Daoy (cell line): ENCODE results near the gene TNKS1BP1. TPM values are rescaled to one million over a fixed set of nuclear protein-coding genes. Genes with fewer than 3 reads are reported as not detected.
"Not testable (repeated sequence)": the region's sequence is repeated elsewhere in the genome, so short reads cannot be mapped to it uniquely, and the experiment has no call there.

Source experiments
- DNase-seq: peaks from one replicate; pipeline ENCODE4 v3.0.0-alpha.2; 2015; ENCODE audit warnings: low read depth
- total RNA-seq: library from RNA; depleted of rRNA; stranded (reverse); fragments of >200 nt; shearing (Covaris generic); gene quantifications from 2 replicates; pipeline ENCODE4 v1.2.3, GENCODE V29; 2014

Gene TNKS1BP1
- total RNA-seq, 1 experiment from 2014 or later, result 16.2 TPM

GRCh38 chr11:57294225-57295131, 30.3 kb downstream of the TNKS1BP1 start:
- DNase-seq, result peak; percentile 87

- no peak for DNase-seq
Measured at GRCh38 chr11:57290288-57290687, 34.5 kb downstream of the TNKS1BP1 start.

- peak; percentile 81 for DNase-seq
Measured at GRCh38 chr11:57288771-57289579, 35.8 kb downstream of the TNKS1BP1 start.

- no peak for DNase-seq
Measured at GRCh38 chr11:57287884-57288283, 36.9 kb downstream of the TNKS1BP1 start.

GRCh38 chr11:57283231-57283990, 41.3 kb downstream of the TNKS1BP1 start:
- DNase-seq, result no peak

- not testable (repeated sequence) for DNase-seq
Measured at GRCh38 chr11:57281546-57281945, 43.2 kb downstream of the TNKS1BP1 start.

GRCh38 chr11:57279116-57279515, 45.6 kb downstream of the TNKS1BP1 start:
- DNase-seq, result no peak

- no peak for DNase-seq
Measured at GRCh38 chr11:57278721-57279095, 46.0 kb downstream of the TNKS1BP1 start.

GRCh38 chr11:57277845-57278720, 46.7 kb downstream of the TNKS1BP1 start:
- DNase-seq, result peak; percentile 73

GRCh38 chr11:57276971-57277675, 47.6 kb downstream of the TNKS1BP1 start:
- DNase-seq, result no peak

GRCh38 chr11:57276169-57276970, 48.4 kb downstream of the TNKS1BP1 start:
- DNase-seq, result no peak

GRCh38 chr11:57275582-57275981, 49.2 kb downstream of the TNKS1BP1 start:
- peak; percentile 30 for DNase-seq

- DNase-seq, result no peak
Measured at GRCh38 chr11:57274904-57275498, 49.8 kb downstream of the TNKS1BP1 start.

GRCh38 chr11:57273448-57274058, 51.2 kb downstream of the TNKS1BP1 start:
- DNase-seq, result no peak

GRCh38 chr11:57269571-57270021, 55.2 kb downstream of the TNKS1BP1 start:
- DNase-seq, result no peak

- DNase-seq, result no peak
Measured at GRCh38 chr11:57266157-57266556, 58.6 kb downstream of the TNKS1BP1 start.

- no peak for DNase-seq
Measured at GRCh38 chr11:57263351-57263750, 61.4 kb downstream of the TNKS1BP1 start.

- no peak for DNase-seq
Measured at GRCh38 chr11:57262157-57262556, 62.6 kb downstream of the TNKS1BP1 start.
